AG09309 (cell line): Measurements from ENCODE around the gene ANKS4B.

ENCODE experiments used
- DNase-seq: peaks from one replicate; pipeline ENCODE4 v3.0.0-alpha.2; 2010; ENCODE audit warnings: low read depth
- H3K4me3 ChIP-seq: 2 replicates; pipeline ENCODE4 v1.5.1; 2011; ENCODE audit warnings: mild to moderate bottlenecking, low read depth, low read length, moderate library complexity; ENCODE audit not compliant: control insufficient read depth
- TF ChIP-seq, protein P1 (sequence below): IDR thresholded peaks from 2 replicates; pipeline ENCODE4 v1.5.1; 2011; ENCODE audit warnings: mild to moderate bottlenecking, low read depth, low read length, inconsistent platforms; ENCODE audit not compliant: insufficient read depth, control insufficient read depth; ENCODE audit errors: missing control alignments

ANKS4B gene

DNA sequence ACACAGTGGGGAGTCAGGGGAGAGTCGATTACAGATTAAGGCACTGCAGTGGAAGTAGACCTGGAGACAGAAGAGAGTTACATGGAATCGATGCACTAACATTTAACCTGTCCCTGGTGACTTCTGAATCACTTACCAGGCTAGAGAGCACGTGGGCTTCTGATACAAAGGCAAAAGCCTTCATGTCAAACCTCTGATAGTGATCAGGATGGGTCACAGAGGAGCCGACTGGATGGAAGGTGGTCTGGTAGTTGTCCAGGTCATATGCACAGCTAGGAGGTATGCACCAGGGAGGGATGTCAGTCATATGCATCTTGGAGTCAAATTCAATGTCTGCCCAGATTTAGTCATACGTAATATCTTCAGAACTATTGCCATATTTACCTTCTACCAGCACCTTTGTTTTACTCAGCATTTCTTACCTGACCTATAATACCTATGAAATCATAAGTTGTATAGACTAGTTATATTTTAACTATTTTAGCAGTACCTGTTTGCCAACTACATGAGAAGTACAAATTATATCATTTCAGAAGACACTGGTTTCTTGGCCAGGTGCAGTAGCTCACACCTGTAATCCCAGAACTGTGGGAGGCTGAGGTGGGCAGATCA, 33.8 kb upstream of the ANKS4B start:
- DNase-seq = no peak
- H3K4me3 ChIP-seq = no peak overlapping the region
- TF ChIP-seq, protein P1, sequence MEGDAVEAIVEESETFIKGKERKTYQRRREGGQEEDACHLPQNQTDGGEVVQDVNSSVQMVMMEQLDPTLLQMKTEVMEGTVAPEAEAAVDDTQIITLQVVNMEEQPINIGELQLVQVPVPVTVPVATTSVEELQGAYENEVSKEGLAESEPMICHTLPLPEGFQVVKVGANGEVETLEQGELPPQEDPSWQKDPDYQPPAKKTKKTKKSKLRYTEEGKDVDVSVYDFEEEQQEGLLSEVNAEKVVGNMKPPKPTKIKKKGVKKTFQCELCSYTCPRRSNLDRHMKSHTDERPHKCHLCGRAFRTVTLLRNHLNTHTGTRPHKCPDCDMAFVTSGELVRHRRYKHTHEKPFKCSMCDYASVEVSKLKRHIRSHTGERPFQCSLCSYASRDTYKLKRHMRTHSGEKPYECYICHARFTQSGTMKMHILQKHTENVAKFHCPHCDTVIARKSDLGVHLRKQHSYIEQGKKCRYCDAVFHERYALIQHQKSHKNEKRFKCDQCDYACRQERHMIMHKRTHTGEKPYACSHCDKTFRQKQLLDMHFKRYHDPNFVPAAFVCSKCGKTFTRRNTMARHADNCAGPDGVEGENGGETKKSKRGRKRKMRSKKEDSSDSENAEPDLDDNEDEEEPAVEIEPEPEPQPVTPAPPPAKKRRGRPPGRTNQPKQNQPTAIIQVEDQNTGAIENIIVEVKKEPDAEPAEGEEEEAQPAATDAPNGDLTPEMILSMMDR = no peak

GRCh38 chr16:21203155-21203797, 30.2 kb upstream of the ANKS4B start:
- DNase-seq = no peak
- TF ChIP-seq, protein P1 = no peak
- no peak overlapping the region for H3K4me3 ChIP-seq

GRCh38 chr16:21205303-21205702, 28.2 kb upstream of the ANKS4B start:
- no peak for DNase-seq
- TF ChIP-seq, protein P1 = no peak
- no peak overlapping the region for H3K4me3 ChIP-seq

DNA sequence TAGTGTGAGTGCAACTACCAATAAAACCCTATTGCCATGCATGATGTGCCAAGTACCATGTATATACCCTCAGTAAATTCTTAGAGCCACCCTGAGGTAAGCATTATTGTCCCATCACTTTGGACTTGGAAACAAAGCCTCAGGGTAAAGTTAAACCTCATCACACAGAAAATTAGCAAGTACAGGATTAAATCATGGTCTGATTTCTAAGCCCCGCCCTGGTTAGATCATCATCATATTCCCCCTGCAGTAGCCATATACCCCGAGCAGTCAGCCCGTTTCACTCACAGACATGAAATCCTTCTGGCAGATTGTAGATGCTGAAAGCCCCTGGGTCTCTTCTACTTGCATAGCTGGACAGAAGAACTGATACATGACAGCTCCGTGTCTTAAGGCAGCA, 26.9 kb upstream of the ANKS4B start:
- no peak overlapping the region for H3K4me3 ChIP-seq
- DNase-seq = no peak
- TF ChIP-seq, protein P1 = no peak

DNA sequence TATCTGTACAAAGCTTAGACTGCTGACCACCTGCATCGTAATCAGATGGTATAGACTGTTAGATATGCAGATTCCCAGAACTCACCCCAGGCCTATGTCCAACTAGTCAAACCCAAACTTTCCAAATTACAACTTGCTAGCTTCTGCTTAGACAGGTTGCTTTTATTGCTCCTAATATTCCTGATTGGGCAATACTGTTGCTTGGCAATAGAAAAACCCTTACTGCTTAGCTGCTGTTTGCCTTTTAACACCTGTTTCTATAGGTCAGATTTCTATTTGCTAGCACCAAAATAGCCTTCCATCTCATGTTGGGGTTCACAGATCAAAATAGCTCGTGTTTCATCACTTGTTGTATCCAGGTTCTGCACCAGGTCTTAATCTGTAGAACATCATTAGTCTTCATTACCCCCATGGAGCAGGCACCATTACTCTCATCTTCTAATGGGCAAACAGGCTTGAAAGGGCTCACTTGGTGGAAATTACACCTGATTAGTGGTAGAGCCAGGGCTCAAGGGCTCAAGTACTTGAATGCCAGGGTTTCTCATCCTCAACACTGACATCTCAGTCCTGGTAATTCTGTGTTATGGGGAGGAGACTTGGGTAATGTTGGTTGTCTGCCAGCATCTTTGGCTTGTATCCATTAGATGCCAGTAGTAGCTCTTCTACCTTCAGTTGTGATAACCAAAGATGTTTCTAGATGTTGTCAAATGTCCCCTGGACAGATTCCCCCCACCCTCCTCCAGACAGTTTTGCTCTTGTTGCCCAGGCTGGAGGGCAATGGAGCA, 24.9 kb upstream of the ANKS4B start:
- TF ChIP-seq, protein P1 = no peak
- no peak overlapping the region for H3K4me3 ChIP-seq

DNA sequence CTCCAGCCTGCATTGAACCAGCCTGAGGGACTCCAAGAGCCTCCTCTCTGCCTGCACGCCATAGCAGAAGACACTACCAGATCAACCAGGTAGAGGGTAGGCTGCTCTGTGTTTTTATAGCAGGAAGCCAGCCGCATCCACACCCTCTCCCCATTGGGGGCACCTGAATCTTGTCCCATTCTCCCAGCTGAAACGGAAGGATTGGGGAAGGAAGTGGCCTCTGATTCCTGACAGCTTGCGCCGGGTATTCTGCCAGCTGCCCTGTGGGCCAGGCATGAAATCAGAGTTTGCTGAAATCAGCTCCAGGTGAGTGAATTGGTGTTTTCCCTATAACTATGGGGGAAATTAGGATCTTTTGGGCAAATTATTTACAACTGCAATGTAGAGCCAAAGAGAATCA, 22.0 kb upstream of the ANKS4B start, which contains the start of gene ZP2:
Gene ZP2, minus strand, starts transcription at position 89 of the 400 bp plus-strand sequence. Its CDS starts 27 bp downstream, at position 62.
- H3K4me3 ChIP-seq = no peak within 1 kb of the TSS
- TF ChIP-seq, protein P1 = no peak
- DNase-seq = no peak

More for the DNA sequence above, 24.9 kb upstream of the ANKS4B start:
- DNase-seq = no peak
